Neutrophil (primary cell): ENCODE data around the gene DEGS2.

ENCODE experiments used
- H3K27ac ChIP-seq: fragments of 200-600 bp; sonication (generic); 2 replicates; pipeline ENCODE4 v1.5.1; 2016; ENCODE audit warnings: mild to moderate bottlenecking, moderate library complexity
- H3K27me3 ChIP-seq: fragments of 200-600 bp; sonication (generic); 2 replicates; pipeline ENCODE4 v1.6.0; 2016; ENCODE audit warnings: mild to moderate bottlenecking
- H3K36me3 ChIP-seq: fragments of 200-600 bp; sonication (generic); 2 replicates; pipeline ENCODE4 v1.5.1; 2017
- H3K4me1 ChIP-seq, 2 experiments: fragments of 200-600 bp in 1 of 2; sonication (generic) in 1 of 2; 1 replicate in 1 of 2; 2 replicates in 1 of 2; pipeline versions ENCODE4 v1.5.1 to v1.6.1; 2013 to 2016; ENCODE audit warnings: low read depth in 1 of 2, low read length in 1 of 2, mild to moderate bottlenecking in 1 of 2, moderate library complexity in 1 of 2; ENCODE audit not compliant: control insufficient read depth in 1 of 2, insufficient read depth in 1 of 2
- H3K4me3 ChIP-seq, 2 experiments: fragments of 200-600 bp in 1 of 2; sonication (generic) in 1 of 2; 1 replicate in 1 of 2; 2 replicates in 1 of 2; pipeline ENCODE4 v1.5.1; 2013 to 2016; ENCODE audit warnings: low read depth in 1 of 2, low read length in 1 of 2, mild to moderate bottlenecking in 1 of 2, moderate library complexity in 1 of 2
- H3K9me3 ChIP-seq: fragments of 200-600 bp; sonication (generic); 2 replicates; pipeline ENCODE4 v1.5.1; 2016
- CTCF ChIP-seq: fragments of 200-600 bp; sonication (generic); IDR thresholded peaks from 2 replicates; pipeline ENCODE4 v1.5.1; 2016; ENCODE audit warnings: antibody characterized with exemption

Gene DEGS2

DNA sequence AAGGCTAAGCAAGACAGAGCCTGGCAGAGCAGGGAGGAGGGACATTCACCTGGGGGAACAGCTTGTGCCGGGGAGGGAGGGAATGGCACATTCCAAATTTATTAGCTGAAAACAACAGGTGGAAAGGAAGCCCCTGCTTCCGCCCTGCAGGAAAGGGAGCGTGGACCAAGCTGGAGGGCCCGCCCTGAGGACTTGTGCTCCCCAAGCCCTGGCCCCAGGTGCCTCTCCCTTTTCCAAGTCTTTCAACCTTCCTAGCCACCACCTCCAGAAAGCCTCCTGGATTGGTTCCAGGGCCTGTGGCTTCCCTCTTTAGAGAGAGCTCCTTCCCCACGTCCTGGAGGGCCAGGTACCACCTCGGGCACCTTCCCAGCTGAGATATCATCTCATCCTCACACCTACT, 2.7 kb downstream of the DEGS2 start:
- no peaks in the 10 kb centered on the region for H3K36me3 ChIP-seq
- H3K4me3 ChIP-seq: no peak overlapping the region
- no peak overlapping the region for H3K27ac ChIP-seq
- peaks cover 61% of the 10 kb centered on the region for H3K27me3 ChIP-seq
- no peak for TF ChIP-seq CTCF
- peaks cover 12 to 13% of the 10 kb centered on the region in 2 experiments for H3K4me1 ChIP-seq
- peaks cover 12% of the 10 kb centered on the region for H3K9me3 ChIP-seq

DNA sequence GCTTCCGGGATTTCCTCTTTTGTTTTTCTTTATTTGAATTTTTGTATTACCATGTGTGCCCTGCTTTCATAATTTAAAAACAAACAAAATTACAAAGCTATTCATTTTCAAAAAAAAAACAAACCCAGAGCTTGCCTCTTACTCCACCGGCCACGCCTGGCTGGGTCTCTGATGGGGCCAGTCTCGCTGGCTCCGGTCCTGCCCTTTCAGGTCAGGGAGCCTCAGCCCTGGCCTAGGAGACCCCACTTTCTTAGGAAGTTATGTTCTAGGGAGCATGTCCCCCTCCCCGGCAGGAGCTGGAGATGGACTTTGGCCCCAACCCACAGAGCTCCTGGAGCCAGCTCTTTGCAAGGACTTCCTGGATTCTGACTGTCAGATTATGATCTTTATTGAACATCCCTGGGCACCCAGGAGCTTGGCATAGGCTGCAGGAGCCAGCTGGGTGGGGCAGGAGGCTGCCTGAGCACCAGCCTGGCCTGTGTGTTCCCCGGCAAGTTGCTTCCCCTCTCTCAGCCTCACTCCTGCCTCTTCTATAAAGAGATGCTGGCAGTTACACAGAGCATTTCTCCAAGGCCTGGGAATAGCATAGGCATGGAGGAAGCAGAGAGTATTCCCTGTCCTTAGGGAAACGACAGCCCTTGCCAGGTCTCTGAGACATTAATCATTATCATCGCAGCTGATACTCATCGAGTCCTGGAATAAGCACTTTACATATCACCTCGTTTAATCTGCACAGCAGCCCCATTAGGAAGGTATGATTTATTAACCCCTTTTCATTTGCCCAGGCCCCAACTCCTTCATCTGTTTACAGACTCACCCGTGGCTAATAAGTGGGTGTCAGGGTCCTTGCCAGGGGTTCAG, 3.5 kb downstream of the DEGS2 start:
- TF ChIP-seq CTCF: no peak
- Histone ChIP-seq H3K4me3 (no peak overlapping the region), H3K27me3 (peaks cover 54% of the 10 kb centered on the region), H3K27ac (no peak overlapping the region), H3K4me1 (peaks cover 12 to 13% of the 10 kb centered on the region in 2 experiments), H3K36me3 (no peaks in the 10 kb centered on the region), H3K9me3 (peaks cover 12% of the 10 kb centered on the region)

GRCh38 chr14:100155049-100155621, 4.3 kb downstream of the DEGS2 start:
- peak; percentile 35 for TF ChIP-seq CTCF
- Histone ChIP-seq H3K9me3 (peaks cover 12% of the 10 kb centered on the region), H3K36me3 (no peaks in the 10 kb centered on the region), H3K4me1 (peaks cover 12 to 13% of the 10 kb centered on the region in 2 experiments), H3K27me3 (peaks cover 45% of the 10 kb centered on the region), H3K27ac (no peak overlapping the region), H3K4me3 (no peak overlapping the region)

- H3K4me3 ChIP-seq: no peak overlapping the region
- H3K27me3 ChIP-seq: peaks cover 30% of the 10 kb centered on the region
- peaks cover 12% of the 10 kb centered on the region for H3K9me3 ChIP-seq
Measured at GRCh38 chr14:100153560-100153959, 5.9 kb downstream of the DEGS2 start.

GRCh38 chr14:100152091-100152490, 7.4 kb downstream of the DEGS2 start:
- Histone ChIP-seq H3K4me1 (peaks cover 4 to 8% of the 10 kb centered on the region in 2 experiments), H3K36me3 (no peaks in the 10 kb centered on the region), H3K9me3 (peaks cover 12% of the 10 kb centered on the region), H3K27ac (no peak overlapping the region), H3K4me3 (no peak overlapping the region), H3K27me3 (peaks cover 15% of the 10 kb centered on the region)
- TF ChIP-seq CTCF: no peak

More at GRCh38 chr14:100153560-100153959, 5.9 kb downstream of the DEGS2 start:
- no peaks in the 10 kb centered on the region for H3K4me1 ChIP-seq
- no peak overlapping the region for H3K27ac ChIP-seq
- TF ChIP-seq CTCF: no peak
- no peaks in the 10 kb centered on the region for H3K36me3 ChIP-seq
